Adrenal gland (tissue), 12 donors: ENCODE measurements around the gene SP6. TPM values are rescaled to one million over a fixed set of nuclear protein-coding genes. Genes with fewer than 3 reads are reported as not detected.
A peak's percentile ranks its signal among the peaks of the same experiment; 100 is the strongest.

ENCODE experiments used
- DNase-seq, 7 donors: peaks; one replicate each; pipeline ENCODE4 v3.0.0-alpha.2; 2019 to 2020
- H3K27ac ChIP-seq, 5 donors: fragments of 200-600 bp; sonication (generic) in 4 of 5; 1 replicate in 3 of 5; 2 replicates in 2 of 5; pipeline versions ENCODE4 v1.5.1 to v1.8.0; 2016 to 2020; ENCODE audit warnings: mild to moderate bottlenecking in 1 of 5
- H3K27me3 ChIP-seq: fragments of 200-600 bp; 2 replicates; pipeline ENCODE4 v1.8.0; 2021
- H3K36me3 ChIP-seq, 2 donors: fragments of 200-600 bp; replicated peaks in 1 of 2; 1 replicate in 1 of 2; 2 replicates in 1 of 2; pipeline versions ENCODE4 v1.5.1 to v1.8.0; 2018 to 2022
- H3K4me1 ChIP-seq, 2 donors: fragments of 200-600 bp; replicated peaks in 1 of 2; 1 replicate in 1 of 2; 2 replicates in 1 of 2; pipeline versions ENCODE4 v1.5.1 to v1.8.0; 2018 to 2021
- H3K4me3 ChIP-seq, 4 donors: fragments of 200-600 bp; sonication (generic) in 3 of 4; one replicate each; pipeline ENCODE4 v1.5.1; 2016 to 2018
- H3K9me3 ChIP-seq, 3 donors: fragments of 200-600 bp; sonication (generic) in 1 of 3; replicated peaks in 1 of 3; 1 replicate in 2 of 3; 2 replicates in 1 of 3; pipeline versions ENCODE4 v1.5.1 to v1.8.0; 2016 to 2021
- CTCF ChIP-seq, 6 experiments: fragments of 450-650 bp in 4 of 6; fragments of 200-600 bp in 2 of 6; sonication (generic) in 1 of 6; IDR thresholded peaks; 1 replicate in 5 of 6; 2 replicates in 1 of 6; pipeline versions ENCODE4 v1.5.1 to v1.8.0; 2016 to 2021; ENCODE audit warnings: antibody characterized with exemption in 6 of 6, mild to moderate bottlenecking in 2 of 6, moderate library complexity in 1 of 6
- POLR2A ChIP-seq, 2 donors: fragments of 450-650 bp; IDR thresholded peaks; one replicate each; pipeline ENCODE4 v1.6.1; 2017; ENCODE audit warnings: antibody characterized with exemption in 2 of 2, mild to moderate bottlenecking in 2 of 2, moderate library complexity in 1 of 2
- WGBS, 4 donors: extraction: QIAGEN DNeasy Blood & Tissue Kit in 2 of 4; methylation state at CpG; one replicate each; pipeline versions ENCODE4 v1.1.5 to v1.1.7; 2013 to 2017; 5-methylcytosine and 5-hydroxymethylcytosine counted together
- intact Hi-C, 2 donors: fragments of 100-400 bp; cut with DNase I; formaldehyde crosslinking; loops; one replicate each; pipeline versions ENCODE4 v1.14.1 to v1.15.0; 2022 to 2023
- polyA plus RNA-seq, 3 donors: library from polyadenylated mRNA; stranded (reverse); fragments of 200-250 nt in 2 of 3; fragments of 350-450 nt in 1 of 3; fragmentation: Illumina TruSeq in 1 of 3; extraction: RNeasy Lipid Tissue Mini Kit (QIAGEN cat#74804) in 1 of 3; gene quantifications; one replicate each; pipeline ENCODE4 v1.2.3, GENCODE V29; 2013 to 2014
- total RNA-seq, 9 donors: library from RNA; depleted of rRNA in 4 of 9; stranded (reverse); fragments of >200 nt in 4 of 9; fragments of 120-200 nt in 1 of 9; fragmentation: NEBNext Ultra II Directional in 1 of 9; extraction: Animal tissue kit (Norgen Biotek cat#: 25700) in 1 of 9; gene quantifications; one replicate each; pipeline versions ENCODE4 v1.1.0 to v1.2.4, GENCODE V29; 2013 to 2023
- donor health status: healthy with polysubstance abuse.
- donor health status: Bipolar disorder and iron deficiency.
- donor health status: DM: yes; HTN: yes; CAD: no.
- donor health status: DM: no; HTN: no; CAD: no.
- donor health status: DM: no; HTN: no; CAD: no.
- donor health status: DM: yes; HTN: yes; CAD: no.

SP6 gene
- total and polyA plus RNA-seq, 12 donors: 0.06 to 3.5 (median 1.0) TPM

DNA sequence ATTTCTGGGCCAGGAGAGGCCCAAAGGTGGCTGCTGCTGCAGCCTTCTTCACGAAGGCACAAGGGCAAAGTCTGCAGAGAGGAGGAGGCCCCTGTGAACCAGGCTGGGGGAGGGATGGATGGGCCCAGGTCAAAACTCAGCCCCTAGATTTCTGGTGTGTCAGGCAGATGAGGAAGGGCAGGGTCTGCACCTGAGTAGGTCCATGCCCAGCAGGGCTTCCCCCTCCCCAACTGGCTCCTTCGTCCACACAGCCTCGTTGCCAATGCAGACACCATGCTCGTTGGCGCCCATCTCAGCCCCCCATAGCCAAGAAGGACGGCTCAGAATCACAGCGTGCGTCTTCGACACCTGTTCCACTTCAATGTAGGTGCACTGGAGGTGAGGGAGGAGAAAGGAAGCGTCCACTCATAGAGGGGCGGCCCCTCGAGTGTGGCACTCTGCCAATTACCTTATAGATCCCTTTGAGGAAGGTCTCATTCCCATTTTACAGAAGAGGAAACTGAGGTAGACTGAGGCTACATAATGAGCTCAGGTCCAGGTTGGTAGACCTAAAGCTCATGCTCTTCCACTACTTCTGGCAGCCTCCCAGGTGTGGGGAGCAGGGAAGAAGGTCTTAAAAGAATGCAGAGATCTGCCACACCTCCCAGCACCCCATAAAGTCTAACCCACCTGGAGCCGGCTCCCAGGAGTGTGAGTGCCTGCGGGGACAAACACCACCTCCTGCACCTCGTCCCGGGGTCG, 10.8 kb downstream of the SP6 start:
- peak overlapping the region in 3 of 4 donors; percentile 28 to 78 (median 60) for H3K4me3 ChIP-seq
- H3K36me3 ChIP-seq: peaks cover 0 to 19% of the 10 kb centered on the region in 2 donors
- H3K4me1 ChIP-seq: peaks cover 9 to 13% of the 10 kb centered on the region in 2 donors
- no peak for TF ChIP-seq POLR2A (IDR thresholded peaks at IDR 0.05)
- intact Hi-C loops: loop anchor here (2.0 to 5.0 kb wide), 2 partner anchors 51 to 127 kb away; no protein-coding TSS in a partner anchor
- DNase-seq: peak in 2 of 7 donors; percentile 39 to 58
- H3K27ac ChIP-seq: no peak overlapping the region
- H3K27me3 ChIP-seq: no peaks in the 10 kb centered on the region
- WGBS, 4 donors: 53 to 72% (median 57%) methylated on average over 12 to 17 of the region's 17 CpGs
- H3K9me3 ChIP-seq: no peaks in the 10 kb centered on the region

DNA sequence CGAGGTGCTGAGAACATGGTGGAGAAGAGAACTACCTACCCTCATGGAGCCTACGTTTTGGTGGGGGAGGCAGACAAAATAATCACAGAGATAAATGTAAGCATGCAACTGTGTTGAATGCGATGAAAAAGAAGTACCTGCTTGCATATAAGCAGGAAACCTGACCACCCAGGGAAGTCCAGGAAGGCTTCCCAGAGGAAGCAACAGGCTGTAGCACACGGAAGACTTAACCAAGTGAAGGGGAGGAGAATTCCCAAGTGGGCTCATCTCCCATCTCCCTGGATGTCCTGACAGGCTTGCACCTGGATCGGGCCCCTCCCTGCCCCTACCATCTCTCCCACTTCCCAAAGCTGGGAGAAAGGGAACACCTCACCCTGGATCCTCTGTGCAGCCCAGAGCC, 11.9 kb downstream of the SP6 start:
- intact Hi-C loops: loop anchor here in 1 of 2 donors (5.0 kb wide), 1 partner anchor 123 kb away; no protein-coding TSS in a partner anchor
- Histone ChIP-seq H3K9me3 (no peaks in the 10 kb centered on the region), H3K4me3 (no peak overlapping the region), H3K27me3 (no peaks in the 10 kb centered on the region), H3K4me1 (peaks cover 9 to 13% of the 10 kb centered on the region in 2 donors), H3K27ac (no peak overlapping the region), H3K36me3 (peaks cover 0 to 19% of the 10 kb centered on the region in 2 donors)
- TF ChIP-seq CTCF (IDR thresholded peaks at IDR 0.05) (no peak), POLR2A (IDR thresholded peaks at IDR 0.05) (no peak)
- no peak for DNase-seq
- WGBS, 4 donors: 85 to 90% (median 87%) methylated on average over 4 to 5 of the region's 5 CpGs

- Histone ChIP-seq H3K27me3 (no peaks in the 10 kb centered on the region), H3K36me3 (peaks cover 0 to 19% of the 10 kb centered on the region in 2 donors), H3K4me3 (no peak overlapping the region), H3K4me1 (peaks cover 9 to 13% of the 10 kb centered on the region in 2 donors), H3K27ac (no peak overlapping the region), H3K9me3 (no peaks in the 10 kb centered on the region)
- WGBS, 4 donors: 90 to 100% (median 93%) methylated on average over 1 to 13 of the region's 13 CpGs
- DNase-seq: no peak
- TF ChIP-seq POLR2A (IDR thresholded peaks at IDR 0.05) (no peak), CTCF (IDR thresholded peaks at IDR 0.05) (no peak)
- intact Hi-C loops: loop anchor here in 1 of 2 donors (5.0 kb wide), 1 partner anchor 124 kb away; no protein-coding TSS in a partner anchor
These were observed 12.3 kb downstream of the SP6 start for GRCh38 chr17:47838636-47839035.

- no peak overlapping the region for H3K27ac ChIP-seq
- 72 to 90% (median 79%) methylated on average over 7 to 13 of the region's 13 CpGs for WGBS, 4 donors
- no peak overlapping the region for H3K4me3 ChIP-seq
- TF ChIP-seq POLR2A (IDR thresholded peaks at IDR 0.05) (no peak), CTCF (IDR thresholded peaks at IDR 0.05) (no peak)
- peaks cover 0 to 19% of the 10 kb centered on the region in 2 donors for H3K36me3 ChIP-seq
- peaks cover 9 to 13% of the 10 kb centered on the region in 2 donors for H3K4me1 ChIP-seq
- no peak for DNase-seq
- H3K9me3 ChIP-seq: no peaks in the 10 kb centered on the region
- intact Hi-C loops: loop anchor here in 1 of 2 donors (5.0 kb wide), 1 partner anchor 125 kb away; no protein-coding TSS in a partner anchor
- H3K27me3 ChIP-seq: no peaks in the 10 kb centered on the region
These were observed 13.4 kb downstream of the SP6 start for GRCh38 chr17:47837401-47838039.
